Skeletal muscle satellite cell (primary cell): ENCODE data around the gene ACSF3.

Source experiments
- H3K27me3 ChIP-seq: 2 replicates; pipeline ENCODE4 v1.7.0; 2013; ENCODE audit warnings: low read length; ENCODE audit not compliant: control insufficient read depth, insufficient read depth
- H3K36me3 ChIP-seq: 2 replicates; pipeline ENCODE4 v1.7.0; 2013; ENCODE audit warnings: mild to moderate bottlenecking, control low read depth, low read length; ENCODE audit not compliant: insufficient read depth
- H3K4me1 ChIP-seq: 2 replicates; pipeline ENCODE4 v1.7.0; 2013; ENCODE audit warnings: low read length; ENCODE audit not compliant: control insufficient read depth, insufficient read depth
- H3K4me2 ChIP-seq: 2 replicates; pipeline ENCODE4 v1.7.0; 2013; ENCODE audit warnings: mild to moderate bottlenecking, low read length
- H3K4me3 ChIP-seq: 2 replicates; pipeline ENCODE4 v1.7.0; 2013; ENCODE audit warnings: low read length
- H3K9ac ChIP-seq: 2 replicates; pipeline ENCODE4 v1.7.0; 2013; ENCODE audit warnings: mild to moderate bottlenecking, low read depth, low read length, moderate library complexity
- H3K9me3 ChIP-seq: replicated peaks from 2 replicates; pipeline ENCODE4 v1.7.0; 2013; ENCODE audit warnings: mild to moderate bottlenecking, control low read depth, low read length

The ACSF3 gene

DNA sequence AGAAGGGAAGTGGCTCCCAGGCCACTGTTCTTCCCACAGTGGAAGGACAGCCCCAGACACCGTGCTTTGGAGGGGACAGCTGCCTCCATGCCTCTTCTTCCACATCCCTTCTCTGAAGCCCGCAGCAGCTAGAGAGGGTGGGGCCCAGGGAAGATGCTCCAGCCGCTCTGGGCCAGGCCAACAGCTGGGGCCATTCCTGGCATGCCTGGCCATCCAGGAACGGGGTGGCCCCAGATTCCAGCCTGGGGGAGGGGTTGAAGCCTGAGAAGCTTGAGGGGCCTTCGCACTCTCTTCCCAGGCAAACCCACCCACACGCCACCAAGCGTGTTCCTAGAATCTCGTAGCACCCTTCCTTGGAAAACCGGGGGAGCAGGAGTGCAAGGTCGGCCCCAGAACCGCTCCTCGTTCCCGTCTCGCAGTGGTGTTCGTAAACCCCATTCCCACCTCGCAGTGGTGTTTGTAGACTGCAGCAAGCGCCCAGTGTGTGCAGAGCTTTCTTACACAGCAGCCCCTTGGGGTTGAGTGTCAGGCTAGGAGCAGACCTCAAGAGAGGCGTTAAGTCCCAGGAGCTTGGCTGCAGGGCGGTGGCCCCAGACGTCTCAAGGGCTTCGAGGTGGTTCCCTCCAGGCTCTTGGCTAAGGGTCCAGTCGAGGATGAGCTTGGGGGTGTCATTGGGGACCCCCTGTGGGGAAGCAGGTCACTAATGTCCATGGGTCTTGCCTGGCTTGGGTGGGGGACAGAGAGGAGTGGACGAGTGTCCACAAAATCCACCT lies 80.6 kb downstream of the ACSF3 start:
- Histone ChIP-seq H3K9me3 (no peaks in the 10 kb centered on the region), H3K9ac (peak overlapping the region; percentile 85), H3K4me1 (peaks cover 45% of the 10 kb centered on the region), H3K27me3 (no peaks in the 10 kb centered on the region), H3K36me3 (no peaks in the 10 kb centered on the region), H3K4me3 (peak overlapping the region; percentile 81), H3K4me2 (peak overlapping the region; percentile 90)

DNA sequence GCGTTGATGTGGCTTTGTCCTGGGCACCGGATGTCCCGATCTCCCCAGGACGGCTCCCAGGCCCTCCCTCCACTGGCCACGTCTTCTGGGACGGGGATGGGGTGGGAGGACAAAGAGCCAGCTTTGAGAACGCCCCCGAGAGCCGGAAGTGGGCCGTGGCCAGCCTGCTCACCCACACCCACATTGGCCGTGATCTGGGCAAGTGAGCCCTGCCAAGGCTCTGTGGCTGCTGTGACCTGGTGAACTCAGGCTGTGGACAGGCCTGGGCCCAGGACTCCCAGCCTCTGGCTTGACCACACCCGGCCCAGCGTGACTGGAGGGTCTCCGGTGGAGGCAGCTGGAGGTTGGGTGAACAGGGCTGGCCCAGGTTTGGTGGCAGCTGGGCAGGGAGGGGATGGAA lies 81.2 kb downstream of the ACSF3 start:
- no peaks in the 10 kb centered on the region for H3K36me3 ChIP-seq
- H3K4me1 ChIP-seq, result peaks cover 45% of the 10 kb centered on the region
- H3K4me2 ChIP-seq, result peak overlapping the region; percentile 90
- H3K9me3 ChIP-seq, result no peaks in the 10 kb centered on the region
- H3K4me3 ChIP-seq, result peak overlapping the region; percentile 81
- peak overlapping the region; percentile 85 for H3K9ac ChIP-seq
- H3K27me3 ChIP-seq, result no peaks in the 10 kb centered on the region

DNA sequence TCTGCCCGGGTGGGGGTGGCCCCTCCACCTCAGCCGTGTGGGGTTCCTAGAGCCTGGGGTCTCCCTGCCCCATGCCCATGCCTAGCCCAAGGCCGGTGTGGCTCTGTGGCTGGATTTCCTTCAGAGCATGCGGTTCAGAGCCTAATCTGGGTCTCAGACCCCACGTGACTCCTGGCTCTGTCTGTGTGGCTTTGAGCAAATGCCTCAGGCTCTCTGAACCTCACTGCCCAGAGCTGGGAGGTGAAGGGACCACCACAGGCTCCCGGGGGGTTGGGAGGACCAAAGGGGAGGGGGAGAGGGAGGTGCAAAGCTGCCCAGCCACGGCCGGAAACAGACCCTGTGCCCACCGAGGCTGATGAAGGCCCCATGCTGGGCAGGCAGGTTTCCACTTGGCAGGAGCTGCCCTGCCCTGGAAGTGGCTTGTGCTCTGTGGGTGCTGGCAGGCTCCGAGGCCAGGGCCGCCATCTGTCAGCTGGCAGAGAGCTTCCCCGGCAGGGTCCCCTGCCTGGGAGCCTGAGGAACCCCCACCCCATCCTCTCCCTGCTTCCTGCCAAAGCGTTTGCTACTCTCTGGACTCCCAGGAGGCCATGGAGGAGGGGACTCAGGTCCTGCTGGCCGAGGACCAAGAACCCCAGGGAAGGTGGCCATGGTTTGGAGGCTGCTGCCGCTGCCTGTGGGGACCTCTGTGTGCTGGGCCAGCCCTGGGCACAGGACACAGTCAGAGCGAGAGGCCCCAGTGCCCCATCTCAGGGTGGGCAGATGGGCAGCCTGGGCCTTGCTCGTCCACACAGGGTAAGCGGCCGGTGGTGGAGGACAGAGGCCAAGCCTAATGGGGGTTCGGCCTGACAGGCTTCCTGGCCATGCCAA lies 81.9 kb downstream of the ACSF3 start:
- peak overlapping the region; percentile 81 for H3K4me3 ChIP-seq
- H3K4me2 ChIP-seq, result peak overlapping the region; percentile 90
- H3K27me3 ChIP-seq, result no peaks in the 10 kb centered on the region
- H3K9me3 ChIP-seq, result no peaks in the 10 kb centered on the region
- peaks cover 45% of the 10 kb centered on the region for H3K4me1 ChIP-seq
- no peaks in the 10 kb centered on the region for H3K36me3 ChIP-seq
- H3K9ac ChIP-seq, result peak overlapping the region; percentile 85

DNA sequence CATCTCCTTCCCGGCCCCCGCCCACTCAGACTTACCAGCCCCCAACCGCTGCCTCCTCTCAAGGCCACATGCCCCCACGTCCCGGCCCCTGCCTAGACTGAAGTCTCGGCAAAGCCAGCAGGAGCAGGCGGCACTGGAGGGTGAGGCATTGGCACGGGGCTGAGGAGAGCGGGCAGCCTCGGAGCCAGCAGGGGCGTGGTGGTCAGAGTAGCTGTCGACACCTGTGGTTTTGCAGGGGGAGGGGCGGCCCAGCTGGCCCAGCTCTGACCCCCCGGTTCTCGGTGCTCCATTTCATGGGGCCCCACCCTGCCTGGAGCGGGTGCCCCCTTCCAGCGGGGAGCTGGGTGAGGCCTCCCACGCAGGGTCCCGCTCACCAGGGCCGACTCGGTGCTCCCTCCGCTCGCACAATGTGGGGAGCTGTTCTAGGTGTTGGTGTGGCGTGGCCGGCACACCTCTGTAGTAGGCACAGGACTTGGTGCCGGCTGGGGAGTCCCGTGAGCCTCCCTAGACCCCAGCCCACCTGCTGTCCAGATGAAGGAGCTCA lies 82.6 kb downstream of the ACSF3 start:
- Histone ChIP-seq H3K9ac (peak overlapping the region; percentile 85), H3K36me3 (no peaks in the 10 kb centered on the region), H3K9me3 (no peaks in the 10 kb centered on the region), H3K4me3 (peak overlapping the region; percentile 81), H3K27me3 (no peaks in the 10 kb centered on the region), H3K4me2 (peak overlapping the region; percentile 90), H3K4me1 (peaks cover 41% of the 10 kb centered on the region)

DNA sequence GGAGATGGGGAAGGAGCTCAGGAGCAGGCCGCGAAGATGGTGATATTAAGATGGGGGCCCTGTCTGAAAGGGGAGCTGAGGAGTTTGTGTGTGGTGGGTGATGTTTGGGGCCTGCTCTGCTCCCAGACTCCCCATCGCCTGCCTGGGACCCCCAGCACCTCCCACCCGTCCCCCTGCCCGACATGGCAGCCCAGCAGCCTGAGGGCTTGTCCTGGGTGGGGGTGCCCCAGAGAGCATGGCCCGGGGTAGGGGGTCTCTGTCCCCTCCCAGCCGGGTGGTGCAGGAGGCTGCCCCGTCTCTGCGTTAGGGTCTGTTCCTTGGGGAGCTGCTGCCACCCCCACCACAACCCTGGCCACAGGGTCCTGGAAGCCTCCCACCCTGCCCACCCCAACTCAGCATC lies 83.1 kb downstream of the ACSF3 start:
- Histone ChIP-seq H3K27me3 (no peaks in the 10 kb centered on the region), H3K36me3 (no peaks in the 10 kb centered on the region), H3K4me2 (no peak overlapping the region), H3K9ac (peak overlapping the region; percentile 85), H3K4me1 (peaks cover 41% of the 10 kb centered on the region), H3K4me3 (no peak overlapping the region), H3K9me3 (no peaks in the 10 kb centered on the region)

DNA sequence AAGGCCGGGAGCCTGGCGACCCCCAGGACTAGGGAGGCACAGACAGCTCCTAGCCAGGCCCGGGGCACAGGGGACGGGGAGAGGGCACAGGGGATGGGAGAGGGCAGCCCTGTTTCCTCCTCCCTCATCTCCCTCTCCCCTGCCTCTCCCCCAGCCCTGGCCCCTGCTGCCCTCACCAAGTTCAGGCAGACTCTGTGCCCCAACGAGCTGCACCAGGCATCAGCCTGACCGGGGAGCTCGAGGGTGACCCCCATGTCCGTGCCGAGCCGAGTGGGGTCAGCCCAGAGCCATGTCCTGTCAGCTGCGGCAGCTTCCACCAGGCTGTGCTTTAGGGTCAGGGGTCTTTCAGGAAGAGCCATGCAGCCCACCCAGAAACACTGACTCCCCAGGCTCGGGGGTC lies 83.8 kb downstream of the ACSF3 start:
- Histone ChIP-seq H3K36me3 (no peaks in the 10 kb centered on the region), H3K9ac (no peak overlapping the region), H3K4me2 (no peak overlapping the region), H3K27me3 (no peaks in the 10 kb centered on the region), H3K9me3 (no peaks in the 10 kb centered on the region), H3K4me1 (peaks cover 38% of the 10 kb centered on the region), H3K4me3 (no peak overlapping the region)

DNA sequence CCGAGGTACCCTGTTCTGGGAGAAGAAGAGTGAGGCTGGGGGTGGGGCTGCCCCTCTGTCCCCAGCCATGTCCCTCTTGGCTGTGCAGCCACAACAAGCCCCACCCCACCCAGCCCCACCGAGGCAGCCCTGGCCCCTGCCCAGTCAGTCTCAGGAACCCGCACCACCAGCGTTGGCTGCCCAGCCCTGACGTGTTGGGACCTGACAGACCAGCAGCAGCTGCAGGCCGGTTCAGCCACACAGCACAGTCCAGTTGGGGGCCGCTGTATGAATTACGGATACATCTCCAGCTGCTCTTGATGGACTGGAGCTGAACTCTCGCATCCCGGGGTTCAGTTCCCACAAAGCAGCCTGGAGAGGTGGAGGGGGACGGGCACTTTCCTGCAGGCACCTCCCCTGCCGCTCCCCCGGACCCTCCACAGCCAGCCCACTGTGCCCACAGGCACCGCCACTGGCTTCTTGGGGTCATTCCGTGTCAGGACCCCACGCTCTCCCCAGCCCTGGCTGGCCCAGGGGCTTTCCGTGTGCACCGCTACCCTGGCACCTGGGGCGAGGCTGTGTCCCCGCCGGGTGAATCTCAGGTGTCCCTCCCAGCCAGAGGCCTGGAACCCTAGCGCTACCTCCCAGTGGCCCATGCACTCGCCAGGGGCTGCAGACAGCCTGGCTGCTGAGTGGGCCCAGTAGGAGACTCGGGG lies 84.9 kb downstream of the ACSF3 start:
- Histone ChIP-seq H3K4me2 (no peak overlapping the region), H3K4me1 (peaks cover 28% of the 10 kb centered on the region), H3K9ac (no peak overlapping the region), H3K9me3 (no peaks in the 10 kb centered on the region), H3K27me3 (no peaks in the 10 kb centered on the region), H3K4me3 (no peak overlapping the region), H3K36me3 (no peaks in the 10 kb centered on the region)

DNA sequence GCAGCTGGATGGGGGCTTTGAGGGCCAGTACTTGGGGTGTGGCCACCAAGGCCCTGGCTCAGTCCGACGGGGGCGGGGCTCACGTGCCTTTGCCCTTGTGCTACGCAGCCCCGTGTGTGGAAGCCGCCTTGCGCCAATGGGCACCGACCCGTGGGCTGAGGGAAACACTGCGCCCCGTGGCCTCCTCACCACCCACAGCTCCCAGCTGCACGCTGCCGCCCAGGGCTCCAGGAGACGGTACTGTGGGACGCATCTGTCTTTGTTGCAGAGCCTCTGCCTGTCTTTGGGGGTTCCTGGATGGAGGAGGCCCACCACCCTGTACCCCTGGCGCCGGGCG lies 85.5 kb downstream of the ACSF3 start:
- Histone ChIP-seq H3K9ac (no peak overlapping the region), H3K36me3 (no peaks in the 10 kb centered on the region), H3K4me1 (peaks cover 24% of the 10 kb centered on the region), H3K9me3 (no peaks in the 10 kb centered on the region), H3K4me3 (no peak overlapping the region), H3K4me2 (no peak overlapping the region), H3K27me3 (no peaks in the 10 kb centered on the region)

DNA sequence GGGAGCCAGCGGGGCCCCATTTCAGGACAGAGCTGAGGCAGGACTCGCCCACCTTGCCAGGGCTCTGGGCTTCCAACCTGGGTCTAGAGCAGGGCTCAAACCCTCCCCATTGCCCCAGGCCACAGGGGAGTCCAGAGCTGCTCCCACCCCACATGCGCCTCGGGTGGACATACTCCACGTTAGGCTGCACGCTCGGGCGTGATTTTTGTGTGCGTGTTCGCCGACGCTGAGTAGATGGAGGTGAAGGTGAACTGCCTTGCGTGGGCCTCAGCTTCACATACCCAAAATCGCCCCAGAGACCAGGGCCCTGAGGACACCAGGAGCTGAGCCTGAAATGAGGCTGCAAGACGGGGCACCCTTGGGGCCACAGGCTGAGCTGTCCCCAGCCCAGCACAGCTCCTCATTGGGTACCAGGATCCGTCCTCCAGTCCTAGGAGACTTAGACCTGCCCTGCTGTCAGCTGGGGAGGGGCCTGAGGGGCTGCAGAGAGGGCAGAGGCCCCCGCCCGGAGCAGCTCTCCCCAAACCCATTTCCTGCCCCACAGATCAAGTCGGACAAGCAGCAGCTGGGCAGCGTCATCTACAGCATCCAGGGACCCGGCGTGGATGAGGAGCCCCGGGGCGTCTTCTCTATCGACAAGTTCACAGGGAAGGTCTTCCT lies 86.1 kb downstream of the ACSF3 start:
- H3K27me3 ChIP-seq, result no peaks in the 10 kb centered on the region
- H3K9ac ChIP-seq, result no peak overlapping the region

DNA sequence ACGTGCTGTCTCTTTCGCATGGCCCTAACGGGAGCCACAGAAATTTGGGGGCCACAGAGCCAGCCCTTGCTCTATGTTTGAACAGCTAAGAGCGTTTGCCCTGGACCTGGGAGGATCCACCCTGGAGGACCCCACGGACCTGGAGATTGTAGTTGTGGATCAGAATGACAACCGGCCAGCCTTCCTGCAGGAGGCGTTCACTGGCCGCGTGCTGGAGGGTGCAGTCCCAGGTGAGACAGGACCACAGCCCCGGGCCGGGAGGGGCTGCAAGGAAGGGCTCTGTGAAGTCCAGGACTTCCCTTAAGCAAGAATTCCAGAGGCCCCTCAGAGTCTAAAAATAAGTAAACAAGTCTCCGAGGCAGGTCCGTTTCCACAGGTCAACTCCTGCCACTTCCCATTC lies 89.8 kb downstream of the ACSF3 start:
- Histone ChIP-seq H3K4me2 (no peak overlapping the region), H3K9ac (no peak overlapping the region), H3K27me3 (no peaks in the 10 kb centered on the region), H3K36me3 (peaks cover 14% of the 10 kb centered on the region), H3K4me3 (no peak overlapping the region), H3K4me1 (no peaks in the 10 kb centered on the region), H3K9me3 (no peaks in the 10 kb centered on the region)

More for the DNA sequence above, 86.1 kb downstream of the ACSF3 start:
- Histone ChIP-seq H3K4me1 (peaks cover 17% of the 10 kb centered on the region), H3K9me3 (no peaks in the 10 kb centered on the region), H3K4me2 (no peak overlapping the region), H3K4me3 (no peak overlapping the region), H3K36me3 (no peaks in the 10 kb centered on the region)
